Activated CD4-positive, alpha-beta T cell treated with anti-CD3 and anti-CD28 coated beads, Interleukin-2, amount 10 ng/mL, durations not matched to agents 7 days and 5 days (primary cell): ENCODE measurements around the gene IQSEC1. TPM values are rescaled to one million over a fixed set of nuclear protein-coding genes. Genes with fewer than 3 reads are reported as not detected.

Source experiments
- total RNA-seq, 2 experiments: library from RNA; stranded (reverse); gene quantifications; one replicate each; pipeline ENCODE4 v1.2.3, GENCODE V29; 2021

The IQSEC1 gene
- total RNA-seq, 2 experiments from 2014 or later = 58.2 to 70.4 TPM

Other genes starting within 250 kb of the IQSEC1 start
- gene RPL32, start 231.9 kb downstream of the IQSEC1 start, total RNA-seq = 1,000 to 10,000 TPM; 2,113 to 2,760 TPM